Natural killer cell (primary cell): ENCODE measurements around the gene AOX1. TPM values are rescaled to one million over a fixed set of nuclear protein-coding genes. Genes with fewer than 3 reads are reported as not detected.
A peak's percentile ranks its signal among the peaks of the same experiment; 100 is the strongest.

ENCODE experiments used
- ATAC-seq, 3 donors: fragments of 150-1000 bp in 2 of 3; fragments of 200-7000 bp in 1 of 3; cut with Tn5 transposase; 1 replicate in 1 of 3; 2 replicates in 2 of 3; pipeline ENCODE4 v1.10.0; 2021; ENCODE audit warnings: mild to moderate bottlenecking in 2 of 3, moderate library complexity in 2 of 3
- DNase-seq, 2 donors: peaks; one replicate each; pipeline versions ENCODE4 v3.0.0 to v3.0.0-alpha.2; 2013 to 2021; ENCODE audit warnings: mixed read lengths in 1 of 2
- H3K27ac ChIP-seq: one replicate; pipeline ENCODE4 v1.5.1; 2013; ENCODE audit warnings: mild to moderate bottlenecking, low read length
- H3K27me3 ChIP-seq: one replicate; pipeline ENCODE4 v1.6.1; 2013; ENCODE audit warnings: low read length; ENCODE audit not compliant: control insufficient read depth, insufficient read depth
- H3K36me3 ChIP-seq: one replicate; pipeline ENCODE4 v1.6.1; 2013; ENCODE audit warnings: low read length; ENCODE audit not compliant: control insufficient read depth, insufficient read depth
- H3K4me1 ChIP-seq: one replicate; pipeline ENCODE4 v1.6.1; 2013; ENCODE audit warnings: low read length; ENCODE audit not compliant: control insufficient read depth, insufficient read depth
- H3K4me3 ChIP-seq: one replicate; pipeline ENCODE4 v1.5.1; 2013; ENCODE audit warnings: low read length
- H3K9me3 ChIP-seq: one replicate; pipeline ENCODE4 v1.6.1; 2013; ENCODE audit warnings: low read length; ENCODE audit not compliant: control insufficient read depth, insufficient read depth
- H3K27ac Mint-ChIP-seq, 2 donors: one replicate each; pipeline ENCODE4 v1.8.0; 2022; ENCODE audit warnings: mild to moderate bottlenecking in 2 of 2, mixed read lengths in 2 of 2, moderate library complexity in 1 of 2
- H3K27me3 Mint-ChIP-seq, 2 donors: one replicate each; pipeline ENCODE4 v1.8.0; 2022; ENCODE audit warnings: low read depth in 2 of 2, mixed read lengths in 2 of 2
- H3K36me3 Mint-ChIP-seq: one replicate; pipeline ENCODE4 v1.8.0; 2022; ENCODE audit warnings: mixed read lengths
- H3K4me1 Mint-ChIP-seq, 2 donors: one replicate each; pipeline ENCODE4 v1.8.0; 2022; ENCODE audit warnings: mixed read lengths in 2 of 2
- H3K4me3 Mint-ChIP-seq: one replicate; pipeline ENCODE4 v1.8.0; 2022; ENCODE audit warnings: mild to moderate bottlenecking, moderate library complexity, mixed read lengths
- H3K9me3 Mint-ChIP-seq, 2 donors: one replicate each; pipeline ENCODE4 v1.8.0; 2022; ENCODE audit warnings: mixed read lengths in 2 of 2
- CTCF ChIP-seq: fragments of 200-600 bp; IDR thresholded peaks from one replicate; pipeline ENCODE4 v1.8.0; 2022; ENCODE audit warnings: antibody characterized with exemption
- WGBS: methylation state at CpG from one replicate; pipeline ENCODE4 v1.1.7; 2013; ENCODE audit warnings: missing lambda C conversion rate; ENCODE audit not compliant: insufficient coverage; 5-methylcytosine and 5-hydroxymethylcytosine counted together
- intact Hi-C: fragments of 100-400 bp; cut with micrococcal nuclease; formaldehyde crosslinking; loops from one replicate; pipeline ENCODE4 v1.14.2; 2022
- total RNA-seq, 4 donors: library from RNA; stranded (reverse); fragments of 120-200 nt in 1 of 4; gene quantifications; one replicate each; pipeline versions ENCODE4 v1.2.3 to v1.2.4, GENCODE V29; 2013 to 2022

The AOX1 gene
- total RNA-seq, 3 donors from 2014 or later (not counting 1 experiment from before 2014, with no cell fraction given), result not detected

GRCh38 chr2:200693836-200694470 is 108.1 kb downstream of the AOX1 start:
- H3K36me3 ChIP-seq, result no peaks in the 10 kb centered on the region
- H3K27ac ChIP-seq, result no peak overlapping the region
- Mint-ChIP-seq H3K4me1 (peaks cover 0 to 5% of the 10 kb centered on the region in 2 donors), H3K27me3 (peaks cover 0 to 3% of the 10 kb centered on the region in 2 donors), H3K27ac (no peak overlapping the region), H3K36me3 (no peaks in the 10 kb centered on the region), H3K9me3 (no peaks in the 10 kb centered on the region), H3K4me3 (no peak overlapping the region)
- peaks cover 10% of the 10 kb centered on the region for H3K4me1 ChIP-seq
- H3K4me3 ChIP-seq, result no peak overlapping the region
- ATAC-seq (no peak), DNase-seq (no peak)
- WGBS, result 82% methylated on average over 4 of the region's 4 CpGs
- H3K9me3 ChIP-seq, result no peaks in the 10 kb centered on the region
- H3K27me3 ChIP-seq, result no peaks in the 10 kb centered on the region
- no peak for TF ChIP-seq CTCF
- intact Hi-C loops, result no loop called here

DNA sequence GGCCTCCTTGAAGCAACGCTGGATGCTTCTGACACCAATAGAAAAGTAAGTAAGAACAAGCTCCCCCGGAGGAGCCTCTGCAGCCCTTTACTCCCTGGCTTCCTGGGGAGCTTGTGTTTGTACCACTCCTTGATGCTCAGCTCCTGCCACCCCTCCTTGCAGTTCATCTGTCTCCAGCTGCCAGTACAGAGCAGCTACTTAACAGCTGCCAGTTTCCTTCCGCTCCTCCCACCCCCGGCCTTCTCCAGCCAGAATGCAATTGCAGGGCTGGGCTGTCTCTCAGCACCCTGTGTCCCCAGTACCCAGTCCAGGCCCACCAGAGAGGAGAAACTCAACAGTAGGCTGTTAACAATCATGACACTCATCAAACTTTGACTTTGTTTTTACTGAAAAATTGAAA is 109.4 kb downstream of the AOX1 start:
- Histone ChIP-seq H3K4me1 (peaks cover 10% of the 10 kb centered on the region), H3K27me3 (no peaks in the 10 kb centered on the region), H3K27ac (no peak overlapping the region), H3K4me3 (no peak overlapping the region), H3K36me3 (no peaks in the 10 kb centered on the region), H3K9me3 (no peaks in the 10 kb centered on the region)
- H3K4me1 Mint-ChIP-seq, result no peaks in the 10 kb centered on the region
- no peak overlapping the region for H3K27ac Mint-ChIP-seq
- WGBS, result 18% methylated on average over 4 of the region's 4 CpGs
- intact Hi-C loops, result no loop called here
- peak in 1 of 3 donors; percentile 46 for ATAC-seq
- no peak overlapping the region for H3K4me3 Mint-ChIP-seq
- H3K27me3 Mint-ChIP-seq, result peaks cover 0 to 3% of the 10 kb centered on the region in 2 donors
- H3K36me3 Mint-ChIP-seq, result no peaks in the 10 kb centered on the region
- TF ChIP-seq CTCF, result no peak
- H3K9me3 Mint-ChIP-seq, result no peaks in the 10 kb centered on the region
- DNase-seq, result no peak

- H3K4me3 Mint-ChIP-seq, result no peak overlapping the region
- no peak overlapping the region for H3K27ac ChIP-seq
- H3K4me1 ChIP-seq, result peaks cover 10% of the 10 kb centered on the region
- H3K27ac Mint-ChIP-seq, result no peak overlapping the region
- H3K27me3 ChIP-seq, result no peaks in the 10 kb centered on the region
- no peaks in the 10 kb centered on the region for H3K36me3 Mint-ChIP-seq
- H3K9me3 ChIP-seq, result no peaks in the 10 kb centered on the region
- no peak overlapping the region for H3K4me3 ChIP-seq
- no peaks in the 10 kb centered on the region for H3K9me3 Mint-ChIP-seq
- no peaks in the 10 kb centered on the region for H3K4me1 Mint-ChIP-seq
- DNase-seq (no peak), ATAC-seq (no peak)
- intact Hi-C loops, result no loop called here
- no peaks in the 10 kb centered on the region for H3K36me3 ChIP-seq
- TF ChIP-seq CTCF, result no peak
- peaks cover 0 to 3% of the 10 kb centered on the region in 2 donors for H3K27me3 Mint-ChIP-seq
- WGBS, result 48% methylated on average over 6 of the region's 6 CpGs
Observed at GRCh38 chr2:200695601-200696000, 109.8 kb downstream of the AOX1 start.

DNA sequence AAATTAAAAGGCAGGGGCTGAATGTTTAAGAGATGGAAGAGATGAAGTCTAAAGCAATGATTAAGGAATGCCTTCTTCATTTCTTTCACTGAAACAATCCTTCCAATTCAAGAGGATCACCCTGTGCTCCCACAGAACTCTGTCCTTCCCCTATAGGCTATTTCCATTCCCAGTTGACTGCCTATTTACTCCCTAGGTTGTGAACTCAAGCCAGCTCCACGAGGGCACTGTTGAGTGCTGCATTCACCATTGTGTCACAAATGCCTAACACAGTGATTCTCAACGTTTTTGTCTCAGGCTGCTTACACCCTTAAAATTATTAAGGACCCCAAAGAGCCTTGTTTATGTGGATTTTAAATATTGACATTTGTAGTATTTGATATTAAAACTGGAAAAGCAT is 112.4 kb downstream of the AOX1 start:
- no peak for DNase-seq

More for the DNA sequence above, 112.4 kb downstream of the AOX1 start:
- no peaks in the 10 kb centered on the region for H3K4me1 Mint-ChIP-seq
- Histone ChIP-seq H3K36me3 (no peaks in the 10 kb centered on the region), H3K4me3 (no peak overlapping the region), H3K27me3 (no peaks in the 10 kb centered on the region), H3K9me3 (no peaks in the 10 kb centered on the region), H3K27ac (no peak overlapping the region), H3K4me1 (peaks cover 10% of the 10 kb centered on the region)
- no peaks in the 10 kb centered on the region for H3K36me3 Mint-ChIP-seq
- no peak for TF ChIP-seq CTCF
- no peaks in the 10 kb centered on the region for H3K9me3 Mint-ChIP-seq
- H3K27me3 Mint-ChIP-seq, result peaks cover 6 to 7% of the 10 kb centered on the region in 2 donors
- H3K4me3 Mint-ChIP-seq, result no peak overlapping the region
- intact Hi-C loops, result no loop called here
- no peak overlapping the region for H3K27ac Mint-ChIP-seq
- 37% methylated on average over 2 of the region's 2 CpGs for WGBS
- ATAC-seq, result no peak
